Activated CD8-positive, alpha-beta memory T cell treated with anti-CD3 and anti-CD28 coated beads, Interleukin-2, amount 10 ng/mL, durations not matched to agents 7 days and 5 days (primary cell): Measurements from ENCODE around the gene SAMD4A. TPM values are rescaled to one million over a fixed set of nuclear protein-coding genes. Genes with fewer than 3 reads are reported as not detected.
A peak's percentile ranks its signal among the peaks of the same experiment; 100 is the strongest.

Experiments used
- ATAC-seq: fragments of 150-1000 bp; cut with Tn5 transposase; one replicate; pipeline ENCODE4 v1.10.0; 2021; ENCODE audit warnings: moderate library complexity
- CTCF ChIA-PET: fragments of 350-600 bp; sonication (Branson Sonifier 250); formaldehyde crosslinking; loops from one replicate; lab custom pipeline; 2021; ENCODE audit warnings: antibody characterized with exemption; lab: Charles Lee
- DNase-seq: peaks from one replicate; pipeline ENCODE4 v3.0.0-alpha.2; 2020
- H3K27ac Mint-ChIP-seq: one replicate; pipeline ENCODE4 v1.8.0; 2021; ENCODE audit warnings: mild to moderate bottlenecking, mixed read lengths
- H3K27me3 Mint-ChIP-seq: one replicate; pipeline ENCODE4 v1.8.0; 2021; ENCODE audit warnings: mixed read lengths
- H3K36me3 Mint-ChIP-seq: one replicate; pipeline ENCODE4 v1.8.0; 2021; ENCODE audit warnings: mild to moderate bottlenecking, mixed read lengths
- H3K4me1 Mint-ChIP-seq: one replicate; pipeline ENCODE4 v1.8.0; 2021; ENCODE audit warnings: mixed read lengths
- H3K4me3 Mint-ChIP-seq: one replicate; pipeline ENCODE4 v1.8.0; 2021; ENCODE audit warnings: mild to moderate bottlenecking, moderate library complexity, mixed read lengths
- H3K9me3 Mint-ChIP-seq: one replicate; pipeline ENCODE4 v1.8.0; 2022; ENCODE audit warnings: low read depth, mixed read lengths
- total RNA-seq, 2 experiments: library from RNA; stranded (reverse); gene quantifications; one replicate each; pipeline ENCODE4 v1.2.3, GENCODE V29; 2021

Gene SAMD4A
- total RNA-seq, 2 experiments from 2014 or later, result 1.6 to 1.7 TPM

- peaks cover 19% of the 10 kb centered on the region for H3K4me1 Mint-ChIP-seq
- H3K9me3 Mint-ChIP-seq, result peaks cover 4% of the 10 kb centered on the region
- H3K27ac Mint-ChIP-seq, result no peak overlapping the region
- H3K27me3 Mint-ChIP-seq, result peaks cover 39% of the 10 kb centered on the region
- ATAC-seq, result no peak
- H3K4me3 Mint-ChIP-seq, result no peak overlapping the region
- no peak for DNase-seq
- H3K36me3 Mint-ChIP-seq, result peaks cover 14% of the 10 kb centered on the region
- CTCF ChIA-PET, result interaction anchor here (0.5 to 8.5 kb wide), 5 partner anchors 34 to 206 kb away, joined by 3 to 246 read pairs (median 4); partner anchors contain the start of gene CDKN3
Measured at GRCh38 chr14:54568821-54569595, 2.1 kb downstream of the SAMD4A start.

DNA sequence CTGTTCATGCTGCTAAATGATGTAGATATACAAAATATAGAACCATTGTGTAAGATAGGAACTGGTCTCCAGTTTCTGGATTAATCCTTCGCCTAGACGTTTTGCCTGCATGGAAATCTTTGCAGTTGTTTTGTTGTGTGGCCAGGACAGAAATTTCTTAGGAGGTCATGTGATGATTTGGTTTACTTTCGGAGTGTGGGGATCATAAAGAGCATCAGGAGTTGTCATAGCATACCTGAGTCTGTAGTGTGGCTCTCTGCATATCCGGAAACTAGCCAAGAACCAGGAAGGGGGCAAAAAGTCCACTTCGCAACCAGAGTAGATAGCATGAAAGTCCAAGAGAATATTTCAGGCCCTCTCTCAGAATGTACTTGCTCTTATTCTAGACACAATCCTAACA is 3.1 kb downstream of the SAMD4A start:
- DNase-seq (no peak), ATAC-seq (no peak)
- Mint-ChIP-seq H3K27me3 (peaks cover 39% of the 10 kb centered on the region), H3K36me3 (peaks cover 18% of the 10 kb centered on the region), H3K27ac (no peak overlapping the region), H3K9me3 (peaks cover 4% of the 10 kb centered on the region), H3K4me1 (peaks cover 8% of the 10 kb centered on the region), H3K4me3 (no peak overlapping the region)
- CTCF ChIA-PET, result interaction anchor here (8.5 kb wide), 1 partner anchor 205 kb away, joined by 246 read pairs; no protein-coding TSS in a partner anchor

DNA sequence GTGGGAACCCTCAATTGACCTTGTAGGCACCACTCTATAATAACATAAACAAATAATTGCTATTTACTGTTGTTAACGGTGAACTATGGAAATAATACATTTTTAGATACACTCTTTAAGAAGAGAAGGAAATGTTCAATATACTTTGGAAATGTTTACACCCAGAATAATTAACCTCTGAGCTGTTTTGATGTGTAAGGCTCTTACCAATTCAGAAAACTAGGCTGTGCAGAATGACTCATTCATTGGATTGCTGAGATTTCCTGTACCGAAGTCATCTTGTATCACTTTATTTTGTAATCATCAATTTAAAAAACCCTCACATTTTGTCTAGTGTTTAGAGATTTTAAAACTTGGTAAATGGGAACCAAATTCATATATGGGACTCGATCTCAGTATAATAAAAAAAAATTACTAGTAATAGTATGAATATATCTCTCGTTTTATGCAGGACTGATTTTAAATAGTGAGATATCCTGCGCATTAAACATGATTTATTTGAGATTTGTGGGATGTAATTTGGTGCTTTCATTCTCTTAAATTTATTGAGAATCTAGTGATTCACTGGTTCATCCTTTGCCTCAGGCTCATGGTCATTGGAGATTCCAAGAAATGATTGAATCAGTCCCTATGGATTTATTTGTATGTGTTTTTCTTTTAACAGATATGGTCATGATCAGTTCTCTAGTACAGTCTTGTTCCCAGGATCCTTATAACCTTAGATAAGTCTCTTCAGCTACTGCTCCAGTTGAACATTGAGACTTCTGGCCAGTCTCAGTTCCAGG is 3.9 kb downstream of the SAMD4A start:
- peaks cover 41% of the 10 kb centered on the region for H3K27me3 Mint-ChIP-seq
- no peak for ATAC-seq
- H3K36me3 Mint-ChIP-seq, result peaks cover 18% of the 10 kb centered on the region
- H3K4me3 Mint-ChIP-seq, result no peak overlapping the region
- no peak for DNase-seq
- peaks cover 8% of the 10 kb centered on the region for H3K4me1 Mint-ChIP-seq
- H3K9me3 Mint-ChIP-seq, result peaks cover 4% of the 10 kb centered on the region
- CTCF ChIA-PET, result interaction anchor here (2.3 to 2.4 kb wide), 2 partner anchors 120 to 203 kb away, joined by 7 to 9 read pairs; no protein-coding TSS in a partner anchor
- no peak overlapping the region for H3K27ac Mint-ChIP-seq

DNA sequence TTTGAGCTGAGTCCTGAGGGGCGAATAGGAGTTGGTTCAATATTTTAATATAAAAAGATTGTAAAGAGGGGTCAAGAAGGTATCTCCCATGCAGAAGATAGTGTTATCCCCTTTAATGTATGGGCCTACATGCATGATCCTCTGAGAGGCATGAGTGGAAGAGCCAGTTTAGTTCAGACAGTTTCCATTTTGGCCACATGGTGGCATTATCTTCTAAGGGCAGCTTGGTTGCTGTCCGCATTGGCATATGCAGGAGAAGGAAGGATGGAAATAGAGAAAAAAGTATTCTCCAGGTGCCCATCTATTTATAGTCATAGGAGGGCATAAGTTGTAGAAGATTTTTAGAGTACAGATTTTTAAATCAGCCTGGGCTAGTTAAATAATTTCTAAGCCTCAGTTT is 5.4 kb downstream of the SAMD4A start:
- Mint-ChIP-seq H3K9me3 (peaks cover 4% of the 10 kb centered on the region), H3K4me1 (peaks cover 10% of the 10 kb centered on the region), H3K27me3 (peaks cover 47% of the 10 kb centered on the region), H3K27ac (no peak overlapping the region), H3K4me3 (no peak overlapping the region), H3K36me3 (peaks cover 18% of the 10 kb centered on the region)
- no peak for ATAC-seq
- DNase-seq, result no peak
- CTCF ChIA-PET, result interaction anchor here (0.5 to 2.4 kb wide), 7 partner anchors 10 to 203 kb away, joined by 3 to 9 read pairs (median 4); no protein-coding TSS in a partner anchor

DNA sequence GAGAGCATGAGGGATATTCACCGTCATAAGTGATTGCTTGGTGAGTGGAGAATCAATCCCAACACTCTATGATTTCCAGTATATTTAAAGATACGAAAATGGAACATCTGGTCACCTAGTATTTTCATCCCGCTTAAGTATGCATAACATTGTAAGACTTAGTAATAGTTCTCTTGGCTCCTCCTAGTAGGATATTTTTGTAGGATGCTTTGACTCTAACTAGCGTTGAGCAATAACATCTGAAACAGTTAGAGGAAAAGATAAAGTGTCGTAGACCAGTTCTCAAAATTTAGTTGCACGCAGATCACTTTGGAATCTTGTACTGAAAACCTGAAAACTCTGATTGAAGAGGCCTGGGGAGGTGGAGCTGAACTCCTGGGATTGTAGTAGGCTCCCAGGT is 7.6 kb downstream of the SAMD4A start:
- CTCF ChIA-PET, result interaction anchor here (1.4 to 1.7 kb wide), 3 partner anchors 198 to 208 kb away, joined by 3 to 7 read pairs (median 3); no protein-coding TSS in a partner anchor
- ATAC-seq (no peak), DNase-seq (no peak)
- Mint-ChIP-seq H3K9me3 (peaks cover 4% of the 10 kb centered on the region), H3K36me3 (peaks cover 18% of the 10 kb centered on the region), H3K27ac (no peak overlapping the region), H3K27me3 (peaks cover 36% of the 10 kb centered on the region), H3K4me1 (peaks cover 5% of the 10 kb centered on the region), H3K4me3 (no peak overlapping the region)

- peak; percentile 54 for DNase-seq
- ATAC-seq, result peak; percentile 53
- no peak overlapping the region for H3K27ac Mint-ChIP-seq
- peaks cover 2% of the 10 kb centered on the region for H3K9me3 Mint-ChIP-seq
- H3K4me3 Mint-ChIP-seq, result no peak overlapping the region
- H3K27me3 Mint-ChIP-seq, result peaks cover 22% of the 10 kb centered on the region
- H3K4me1 Mint-ChIP-seq, result peaks cover 5% of the 10 kb centered on the region
- peaks cover 11% of the 10 kb centered on the region for H3K36me3 Mint-ChIP-seq
- CTCF ChIA-PET, result interaction anchor here (0.7 kb wide), 1 partner anchor 196 kb away, joined by 4 read pairs; no protein-coding TSS in a partner anchor
Measured at GRCh38 chr14:54577494-54577893, 10.6 kb downstream of the SAMD4A start.

DNA sequence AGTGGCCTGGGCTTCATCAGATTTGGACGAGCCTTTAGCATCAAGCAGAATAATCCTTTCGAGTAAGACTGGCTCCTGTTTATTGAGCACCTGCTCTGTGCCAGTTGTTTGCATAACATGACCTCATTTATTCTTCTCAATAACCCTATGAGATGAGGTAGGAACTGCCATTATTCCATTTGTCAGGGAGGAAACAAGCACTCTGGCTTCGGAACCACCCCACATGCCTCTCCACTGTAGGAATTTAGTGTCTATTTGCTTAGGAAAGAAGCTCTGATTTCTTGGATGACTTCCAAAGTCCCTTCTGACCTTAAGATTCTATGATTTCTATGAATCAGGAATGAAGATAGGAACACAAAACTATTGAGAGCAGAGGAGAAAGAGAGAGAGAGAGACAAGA is 11.0 kb downstream of the SAMD4A start:
- peaks cover 2% of the 10 kb centered on the region for H3K9me3 Mint-ChIP-seq
- no peak for ATAC-seq
- DNase-seq, result no peak
- H3K27ac Mint-ChIP-seq, result no peak overlapping the region
- CTCF ChIA-PET, result interaction anchor here (0.7 kb wide), 1 partner anchor 196 kb away, joined by 4 read pairs; no protein-coding TSS in a partner anchor
- peaks cover 5% of the 10 kb centered on the region for H3K4me1 Mint-ChIP-seq
- H3K36me3 Mint-ChIP-seq, result peaks cover 8% of the 10 kb centered on the region
- H3K27me3 Mint-ChIP-seq, result peaks cover 22% of the 10 kb centered on the region
- H3K4me3 Mint-ChIP-seq, result no peak overlapping the region

GRCh38 chr14:54579621-54580020 is 12.7 kb downstream of the SAMD4A start:
- Mint-ChIP-seq H3K27me3 (peaks cover 28% of the 10 kb centered on the region), H3K4me3 (no peak overlapping the region), H3K9me3 (no peaks in the 10 kb centered on the region), H3K4me1 (peaks cover 5% of the 10 kb centered on the region), H3K36me3 (peaks cover 2% of the 10 kb centered on the region), H3K27ac (no peak overlapping the region)
- ATAC-seq, result no peak
- no peak for DNase-seq
- CTCF ChIA-PET, result no interaction called here

DNA sequence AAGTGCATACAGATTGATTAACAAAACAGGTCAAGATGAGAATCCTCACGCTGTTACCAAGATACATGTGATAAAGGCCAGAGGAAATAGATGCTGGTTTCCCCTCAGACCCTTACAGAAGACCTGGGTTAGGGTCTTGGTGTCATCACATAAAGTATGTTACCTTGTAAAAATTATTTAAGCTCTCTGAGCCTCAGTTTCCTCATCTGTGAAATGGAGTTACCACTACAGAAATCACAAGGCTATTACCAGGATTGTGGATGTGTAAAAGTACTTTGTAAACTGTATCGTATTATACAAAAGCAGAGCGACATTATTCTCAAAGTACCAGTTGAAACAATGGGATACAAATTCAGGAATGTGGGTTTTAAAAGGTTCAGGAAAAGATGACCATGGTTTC is 14.0 kb downstream of the SAMD4A start:
- ATAC-seq (no peak), DNase-seq (no peak)
- Mint-ChIP-seq H3K4me3 (no peak overlapping the region), H3K9me3 (no peaks in the 10 kb centered on the region), H3K4me1 (peaks cover 5% of the 10 kb centered on the region), H3K27me3 (peaks cover 28% of the 10 kb centered on the region), H3K36me3 (no peaks in the 10 kb centered on the region), H3K27ac (no peak overlapping the region)
- CTCF ChIA-PET, result interaction anchor here (1.8 to 3.9 kb wide), 2 partner anchors 9 to 193 kb away, joined by 4 to 20 read pairs; no protein-coding TSS in a partner anchor

DNA sequence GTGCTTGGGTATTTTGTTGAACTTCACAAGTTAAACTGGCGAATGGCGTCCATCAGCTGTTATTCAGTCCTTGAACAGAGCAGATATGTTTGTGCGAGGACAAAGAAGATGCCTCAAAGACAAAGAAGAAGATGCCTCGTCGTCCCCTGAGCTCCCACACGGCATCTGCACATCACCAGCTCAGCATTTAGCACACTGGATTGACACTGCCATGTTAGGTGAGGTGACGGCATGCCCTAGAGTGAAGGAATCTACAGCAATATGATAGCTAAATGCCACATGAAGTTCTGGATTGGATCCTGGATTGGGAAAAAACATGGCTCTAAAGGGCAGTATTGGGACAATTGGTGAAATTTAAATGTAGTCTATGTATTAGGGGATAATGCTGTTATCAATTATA is 15.4 kb downstream of the SAMD4A start:
- H3K36me3 Mint-ChIP-seq, result peaks cover 2% of the 10 kb centered on the region
- H3K27me3 Mint-ChIP-seq, result peaks cover 28% of the 10 kb centered on the region
- H3K9me3 Mint-ChIP-seq, result no peaks in the 10 kb centered on the region
- H3K4me3 Mint-ChIP-seq, result no peak overlapping the region
- H3K27ac Mint-ChIP-seq, result no peak overlapping the region
- H3K4me1 Mint-ChIP-seq, result peaks cover 7% of the 10 kb centered on the region
- ATAC-seq (no peak), DNase-seq (no peak)
- CTCF ChIA-PET, result interaction anchor here (0.9 to 3.9 kb wide), 4 partner anchors 10 to 191 kb away, joined by 3 to 20 read pairs (median 4); partner anchors contain the start of gene SAMD4A

DNA sequence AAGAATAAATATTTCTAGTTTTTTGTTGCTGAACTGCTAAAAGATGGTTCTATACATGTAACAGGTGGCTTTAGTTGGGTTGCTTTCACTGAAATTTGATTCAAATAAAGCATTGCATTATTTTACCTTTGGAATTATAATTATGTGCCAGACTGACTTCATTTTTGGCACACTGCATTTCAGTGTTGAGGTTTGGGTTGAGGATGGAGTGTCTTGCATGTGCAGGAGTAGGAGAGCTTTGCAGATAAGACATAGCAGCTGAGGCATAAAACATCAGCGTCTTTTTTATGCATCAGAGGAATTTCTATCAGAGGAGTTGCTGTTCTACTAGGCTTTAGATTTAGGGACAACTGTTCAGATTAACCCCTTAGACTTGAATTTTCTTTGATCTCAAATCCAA is 17.2 kb downstream of the SAMD4A start:
- DNase-seq (no peak), ATAC-seq (no peak)
- Mint-ChIP-seq H3K27me3 (peaks cover 33% of the 10 kb centered on the region), H3K4me3 (no peak overlapping the region), H3K36me3 (peaks cover 2% of the 10 kb centered on the region), H3K27ac (no peak overlapping the region), H3K4me1 (peaks cover 12% of the 10 kb centered on the region), H3K9me3 (no peaks in the 10 kb centered on the region)
- CTCF ChIA-PET, result interaction anchor here (0.8 to 3.9 kb wide), 4 partner anchors 11 to 245 kb away, joined by 3 to 20 read pairs (median 4); no protein-coding TSS in a partner anchor

DNA sequence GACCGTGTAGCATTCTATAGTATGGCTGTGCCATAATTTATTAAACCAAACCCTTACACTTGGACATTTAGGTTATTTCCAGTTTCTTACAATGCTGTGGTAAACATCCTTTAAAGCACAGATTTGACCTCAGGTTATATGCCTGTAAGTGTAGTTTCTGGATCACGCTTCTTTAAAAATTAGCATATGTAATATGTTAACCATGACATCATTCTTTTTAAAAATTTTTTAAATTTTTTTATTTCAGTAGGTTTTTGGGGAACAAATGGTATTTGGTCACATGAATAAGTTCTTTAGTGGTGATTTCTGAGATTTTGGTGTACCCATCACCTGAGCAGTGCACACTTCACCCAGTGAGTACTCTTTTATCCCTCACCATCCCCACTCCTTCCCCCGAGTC is 18.3 kb downstream of the SAMD4A start:
- Mint-ChIP-seq H3K27me3 (peaks cover 41% of the 10 kb centered on the region), H3K27ac (no peak overlapping the region), H3K36me3 (peaks cover 2% of the 10 kb centered on the region), H3K4me1 (peaks cover 12% of the 10 kb centered on the region), H3K4me3 (no peak overlapping the region), H3K9me3 (no peaks in the 10 kb centered on the region)
- ATAC-seq (no peak), DNase-seq (no peak)
- CTCF ChIA-PET, result no interaction called here

- DNase-seq (no peak), ATAC-seq (no peak)
- Mint-ChIP-seq H3K36me3 (peaks cover 2% of the 10 kb centered on the region), H3K27ac (no peak overlapping the region), H3K9me3 (no peaks in the 10 kb centered on the region), H3K4me3 (no peak overlapping the region), H3K27me3 (peaks cover 55% of the 10 kb centered on the region), H3K4me1 (peaks cover 16% of the 10 kb centered on the region)
- CTCF ChIA-PET, result no interaction called here
Measured at GRCh38 chr14:54589076-54589475, 22.1 kb downstream of the SAMD4A start.
